ENCODE data around the gene DGKH. TPM values are rescaled to one million over a fixed set of nuclear protein-coding genes. Genes with fewer than 3 reads are reported as not detected.
A peak's percentile ranks its signal among the peaks of the same experiment; 100 is the strongest.

The DGKH gene
- total RNA-seq (0.67 and 1.1 TPM in 2 replicates), polyA plus RNA-seq (0.06 and 0.07 TPM in 2 replicates), polyA minus RNA-seq (0.17 and 0.50 TPM in 2 replicates)
- total RNA-seq (2013): 0.33 TPM

DNA sequence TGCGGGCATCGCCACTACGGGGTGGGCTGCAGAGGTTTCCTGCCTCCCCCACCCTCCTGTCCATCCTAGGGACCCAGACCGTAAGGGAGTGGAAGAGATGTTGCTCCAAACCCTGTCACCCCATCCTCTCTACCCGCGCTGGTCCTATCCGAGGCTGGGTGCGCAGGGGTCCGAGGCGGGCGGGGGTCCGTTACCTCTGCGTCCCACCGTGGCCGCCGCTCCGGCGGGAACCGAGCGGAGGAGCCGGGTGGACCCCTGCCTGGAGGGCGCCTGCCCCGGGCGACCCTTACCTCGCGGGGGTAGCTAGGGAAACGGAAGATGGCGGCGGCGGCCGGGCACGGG lies at the start of gene DGKH:
Gene DGKH, plus strand, starts transcription at position 307 of the 342 bp plus-strand sequence. CDS start 126 bp downstream, outside the sequence.
- peak within 1 kb of the TSS; percentile 75 for H2AFZ ChIP-seq (ENCODE audit: insufficient read depth, low read depth, low read length, poor library complexity, severe bottlenecking)
- peak within 1 kb of the TSS; percentile 99 for H3K4me2 ChIP-seq (replicated peaks; ENCODE audit: low read depth, low read length, poor library complexity, severe bottlenecking)
- POLR2A ChIA-PET: no interaction called here
- no peaks in the 10 kb centered on the region for H4K20me1 ChIP-seq (ENCODE audit: control insufficient read depth, insufficient read depth, low read length, poor library complexity, severe bottlenecking)
- H3K36me3 ChIP-seq (replicated peaks in 1 of 2; ENCODE audit: control extremely low read depth in 1 of 2, control insufficient read depth in 1 of 2, extremely low read depth in 1 of 2, insufficient read depth in 2 of 2, low read length in 1 of 2): no peaks in the 10 kb centered on the region
- peak within 1 kb of the TSS; percentile 71 for H3K9ac ChIP-seq (ENCODE audit: low read length)
- Mint-ChIP-seq H3K4me1 (peaks cover 10% of the 10 kb centered on the region), H3K27ac (peak within 1 kb of the TSS; percentile 37), H3K9me3 (ENCODE audit: insufficient read depth) (no peaks in the 10 kb centered on the region), H3K4me3 (peak within 1 kb of the TSS; percentile 88), H3K27me3 (peaks cover 41% of the 10 kb centered on the region)
- WGBS (ENCODE audit: insufficient coverage): 2% methylated on average over 28 of the region's 32 CpGs
- H3K4me1 ChIP-seq (ENCODE audit: control insufficient read depth in 2 of 2, insufficient read depth in 2 of 2, low read length in 2 of 2): peaks cover 17 to 19% of the 10 kb centered on the region in 2 donors
- intact Hi-C loops (cut with micrococcal nuclease): loop anchor here (2.0 to 10.0 kb wide), 4 partner anchors 88 to 786 kb away; partner anchors contain the start of genes MTRF1, NAA16, RGCC and VWA8
- H3K27me3 ChIP-seq (replicated peaks in 1 of 4; ENCODE audit: control extremely low read depth in 1 of 4, control insufficient read depth in 3 of 4, insufficient read depth in 4 of 4, low read length in 3 of 4): peaks cover 0 to 40% (median 30%) of the 10 kb centered on the region in 4 experiments
- TF ChIP-seq CTCF (IDR thresholded peaks at IDR 0.05) (no peak), EZH2 (IDR thresholded peaks at IDR 0.05; ENCODE audit: borderline replicate concordance, insufficient read depth, low read depth, low read length, poor library complexity, severe bottlenecking) (no peak)
- H3K79me2 ChIP-seq (ENCODE audit: control insufficient read depth, insufficient read depth, low read length): no peaks in the 10 kb centered on the region
- H3K4me3 ChIP-seq (ENCODE audit: control extremely low read depth in 1 of 5, extremely low read depth in 1 of 5, insufficient read depth in 1 of 5, low read depth in 2 of 5, low read length in 4 of 5): peak within 1 kb of the TSS; percentile 59 to 79 (median 64)
- H3K9me3 ChIP-seq (ENCODE audit: control extremely low read depth in 1 of 3, control insufficient read depth in 2 of 3, insufficient read depth in 1 of 3, low read length in 2 of 3): peaks cover 0 to 10% (median 0%) of the 10 kb centered on the region in 3 donors
- no peak within 1 kb of the TSS for H3K27ac ChIP-seq (ENCODE audit: low read length in 2 of 2)
- CTCF ChIA-PET: interaction anchor here (1.4 kb wide), 1 partner anchor 29 kb away, joined by 3 read pairs; no protein-coding TSS in a partner anchor
- DNase-seq: peak; percentile 49
- ATAC-seq (ENCODE audit: low read depth): peak; percentile 11

- H3K4me1 ChIP-seq (ENCODE audit: control insufficient read depth in 2 of 2, insufficient read depth in 2 of 2, low read length in 2 of 2): no peaks in the 10 kb centered on the region
- intact Hi-C loops (cut with micrococcal nuclease): no loop called here
- no peak overlapping the region for H3K4me2 ChIP-seq (replicated peaks; ENCODE audit: low read depth, low read length, poor library complexity, severe bottlenecking)
- no peaks in the 10 kb centered on the region for H3K9me3 ChIP-seq (ENCODE audit: control extremely low read depth in 1 of 3, control insufficient read depth in 2 of 3, insufficient read depth in 1 of 3, low read length in 2 of 3)
- POLR2A ChIA-PET: no interaction called here
- H3K9ac ChIP-seq (ENCODE audit: low read length): no peak overlapping the region
- 80% methylated on average over 1 of the region's 2 CpGs for WGBS (ENCODE audit: insufficient coverage)
- no peaks in the 10 kb centered on the region for H4K20me1 ChIP-seq (ENCODE audit: control insufficient read depth, insufficient read depth, low read length, poor library complexity, severe bottlenecking)
- DNase-seq (no peak), ATAC-seq (ENCODE audit: low read depth) (no peak)
- H3K4me3 ChIP-seq (ENCODE audit: control extremely low read depth in 1 of 5, extremely low read depth in 1 of 5, insufficient read depth in 1 of 5, low read depth in 2 of 5, low read length in 4 of 5): no peak overlapping the region
- no peak overlapping the region for H3K27ac ChIP-seq (ENCODE audit: low read length in 2 of 2)
- H3K27me3 Mint-ChIP-seq: peaks cover 9% of the 10 kb centered on the region
- TF ChIP-seq EZH2 (IDR thresholded peaks at IDR 0.05; ENCODE audit: borderline replicate concordance, insufficient read depth, low read depth, low read length, poor library complexity, severe bottlenecking) (no peak), CTCF (IDR thresholded peaks at IDR 0.05) (no peak)
- H3K4me3 Mint-ChIP-seq: no peak overlapping the region
- no peak overlapping the region for H2AFZ ChIP-seq (ENCODE audit: insufficient read depth, low read depth, low read length, poor library complexity, severe bottlenecking)
- H3K27me3 ChIP-seq (replicated peaks in 1 of 4; ENCODE audit: control extremely low read depth in 1 of 4, control insufficient read depth in 3 of 4, insufficient read depth in 4 of 4, low read length in 3 of 4): peaks cover 0 to 4% (median 0%) of the 10 kb centered on the region in 4 experiments
- no peaks in the 10 kb centered on the region for H3K4me1 Mint-ChIP-seq
- no peak overlapping the region for H3K27ac Mint-ChIP-seq
- H3K36me3 ChIP-seq (replicated peaks in 1 of 2; ENCODE audit: control extremely low read depth in 1 of 2, control insufficient read depth in 1 of 2, extremely low read depth in 1 of 2, insufficient read depth in 2 of 2, low read length in 1 of 2): no peaks in the 10 kb centered on the region
- H3K79me2 ChIP-seq (ENCODE audit: control insufficient read depth, insufficient read depth, low read length): no peaks in the 10 kb centered on the region
- H3K9me3 Mint-ChIP-seq (ENCODE audit: insufficient read depth): no peaks in the 10 kb centered on the region
- CTCF ChIA-PET: no interaction called here
These were observed 47.6 kb upstream of the DGKH start for GRCh38 chr13:42000846-42001245.

Data from B cell (primary cell).